Liver (tissue), 9 donors: ENCODE measurements around the gene SMARCC1. TPM values are rescaled to one million over a fixed set of nuclear protein-coding genes. Genes with fewer than 3 reads are reported as not detected.

ENCODE experiments used
- DNase-seq: peaks from one replicate; pipeline ENCODE4 v3.0.0-alpha.2; 2017; ENCODE audit warnings: low spot score
- H3K27ac ChIP-seq, 2 donors: one replicate each; pipeline ENCODE4 v1.7.0; 2013; ENCODE audit warnings: inconsistent platforms in 2 of 2, low read length in 2 of 2, control low read depth in 1 of 2, low read depth in 1 of 2, mild to moderate bottlenecking in 1 of 2
- H3K27me3 ChIP-seq, 4 donors: one replicate each; pipeline versions ENCODE4 v1.6.1 to v1.7.0; 2013; ENCODE audit warnings: low read length in 3 of 4, inconsistent platforms in 1 of 4, mild to moderate bottlenecking in 1 of 4, moderate library complexity in 1 of 4; ENCODE audit not compliant: control insufficient read depth in 4 of 4, insufficient read depth in 4 of 4
- H3K36me3 ChIP-seq, 4 donors: one replicate each; pipeline versions ENCODE4 v1.6.1 to v1.7.0; 2013; ENCODE audit warnings: low read length in 3 of 4, mild to moderate bottlenecking in 3 of 4, low read depth in 1 of 4, moderate library complexity in 1 of 4; ENCODE audit not compliant: control insufficient read depth in 4 of 4, insufficient read depth in 3 of 4
- H3K4me1 ChIP-seq, 4 donors: one replicate each; pipeline versions ENCODE4 v1.6.1 to v1.7.0; 2013; ENCODE audit warnings: low read length in 3 of 4, mild to moderate bottlenecking in 3 of 4, moderate library complexity in 1 of 4; ENCODE audit not compliant: control insufficient read depth in 4 of 4, insufficient read depth in 4 of 4
- H3K4me3 ChIP-seq, 3 donors: one replicate each; pipeline versions ENCODE4 v1.6.1 to v1.7.0; 2013; ENCODE audit warnings: low read length in 3 of 3, control low read depth in 1 of 3, low read depth in 1 of 3, mild to moderate bottlenecking in 1 of 3
- H3K9ac ChIP-seq, 2 donors: one replicate each; pipeline ENCODE4 v1.7.0; 2013; ENCODE audit warnings: low read length in 2 of 2, mild to moderate bottlenecking in 2 of 2, moderate library complexity in 2 of 2, control low read depth in 1 of 2, low read depth in 1 of 2
- H3K9me3 ChIP-seq, 4 donors: one replicate each; pipeline versions ENCODE4 v1.6.1 to v1.7.0; 2013; ENCODE audit warnings: low read length in 3 of 4; ENCODE audit not compliant: control insufficient read depth in 4 of 4
- EGR1 ChIP-seq, 2 donors: IDR thresholded peaks; 2 replicates each; pipeline ENCODE4 v1.6.1; 2016 to 2018; ENCODE audit warnings: antibody characterized with exemption in 2 of 2, low read depth in 2 of 2
- FOXA1 ChIP-seq: IDR thresholded peaks from 2 replicates; pipeline ENCODE4 v1.6.1; 2016; ENCODE audit warnings: antibody characterized with exemption
- FOXA2 ChIP-seq: IDR thresholded peaks from 2 replicates; pipeline ENCODE4 v1.6.1; 2016; ENCODE audit warnings: antibody characterized with exemption
- GABPA ChIP-seq, 2 donors: IDR thresholded peaks in 1 of 2; conservative IDR thresholded peaks in 1 of 2; 2 replicates each; pipeline ENCODE4 v1.6.1; 2016; ENCODE audit warnings: antibody characterized with exemption in 2 of 2, mild to moderate bottlenecking in 1 of 2, moderate library complexity in 1 of 2
- HNF4A ChIP-seq, 2 donors: conservative IDR thresholded peaks; 2 replicates each; pipeline ENCODE4 v1.6.1; 2016; ENCODE audit warnings: antibody characterized with exemption in 2 of 2, mild to moderate bottlenecking in 2 of 2
- HNF4G ChIP-seq: IDR thresholded peaks from 2 replicates; pipeline ENCODE4 v1.6.1; 2016; ENCODE audit warnings: antibody characterized with exemption
- JUND ChIP-seq, 2 donors: IDR thresholded peaks; 2 replicates each; pipeline ENCODE4 v1.6.1; 2016; ENCODE audit warnings: antibody characterized with exemption in 2 of 2
- NR2F2 ChIP-seq: IDR thresholded peaks from 2 replicates; pipeline ENCODE4 v1.6.1; 2016; ENCODE audit warnings: antibody characterized with exemption
- RAD21 ChIP-seq, 2 donors: IDR thresholded peaks; 2 replicates each; pipeline ENCODE4 v1.6.1; 2016; ENCODE audit warnings: antibody characterized with exemption in 2 of 2, mild to moderate bottlenecking in 2 of 2
- RXRA ChIP-seq, 2 donors: IDR thresholded peaks; 2 replicates each; pipeline ENCODE4 v1.6.1; 2017 to 2018; ENCODE audit warnings: antibody characterized with exemption in 2 of 2, mild to moderate bottlenecking in 1 of 2
- SP1 ChIP-seq: IDR thresholded peaks from 2 replicates; pipeline ENCODE4 v1.6.1; 2018; ENCODE audit warnings: antibody characterized with exemption, mild to moderate bottlenecking
- TAF1 ChIP-seq: conservative IDR thresholded peaks from 2 replicates; pipeline ENCODE4 v1.6.1; 2016; ENCODE audit warnings: antibody characterized with exemption, mild to moderate bottlenecking
- YY1 ChIP-seq: IDR thresholded peaks from 2 replicates; pipeline ENCODE4 v1.6.1; 2016; ENCODE audit warnings: antibody characterized with exemption, mild to moderate bottlenecking
- WGBS: extraction: QIAGEN DNeasy Blood & Tissue Kit; methylation state at CpG from one replicate; pipeline ENCODE4 v1.1.7; 2013; 5-methylcytosine and 5-hydroxymethylcytosine counted together
- polyA plus RNA-seq, 2 donors: library from polyadenylated mRNA; stranded (reverse) in 1 of 2; unstranded in 1 of 2; fragments of 200-250 nt in 1 of 2; fragments of >200 nt in 1 of 2; fragmentation: Nextera tagmentation in 1 of 2; extraction: Ambion mirVana in 1 of 2; gene quantifications; one replicate each; pipeline versions ENCODE4 v1.2.1 to v1.2.3, GENCODE V29; 2013 to 2015
- total RNA-seq, 2 donors: library from RNA; depleted of rRNA; stranded (reverse); fragments of >200 nt; gene quantifications; one replicate each; pipeline ENCODE4 v1.2.3, GENCODE V29; 2014
- TF ChIP-seq, protein P1 (sequence below): fragments of 150-350 bp; IDR thresholded peaks from 2 replicates; pipeline ENCODE4 v1.5.1; 2017; ENCODE audit warnings: improper control_type of control experiment, low read depth, low read length; ENCODE audit not compliant: missing input control
- TF ChIP-seq, protein P2 (sequence below): IDR thresholded peaks from 2 replicates; pipeline ENCODE4 v1.6.1; 2016; ENCODE audit warnings: antibody characterized with exemption
- TF ChIP-seq, protein P3 (sequence below): IDR thresholded peaks from 2 replicates; pipeline ENCODE4 v1.6.1; 2016; ENCODE audit warnings: antibody characterized with exemption, mild to moderate bottlenecking
- TF ChIP-seq, protein P4 (sequence below): IDR thresholded peaks from 2 replicates; pipeline ENCODE4 v1.6.1; 2016; ENCODE audit warnings: antibody characterized with exemption
- TF ChIP-seq, protein P5 (sequence below): IDR thresholded peaks from 2 replicates; pipeline ENCODE4 v1.6.1; 2016; ENCODE audit warnings: antibody characterized with exemption
- donor health status: healthy.
- donor health status: healthy.
- donor health status: healthy.
- donor health status: healthy.
- donor health status: healthy.

The SMARCC1 gene
- total and polyA plus RNA-seq, 4 donors: 6.6 to 19.8 (median 12.6) TPM

DNA sequence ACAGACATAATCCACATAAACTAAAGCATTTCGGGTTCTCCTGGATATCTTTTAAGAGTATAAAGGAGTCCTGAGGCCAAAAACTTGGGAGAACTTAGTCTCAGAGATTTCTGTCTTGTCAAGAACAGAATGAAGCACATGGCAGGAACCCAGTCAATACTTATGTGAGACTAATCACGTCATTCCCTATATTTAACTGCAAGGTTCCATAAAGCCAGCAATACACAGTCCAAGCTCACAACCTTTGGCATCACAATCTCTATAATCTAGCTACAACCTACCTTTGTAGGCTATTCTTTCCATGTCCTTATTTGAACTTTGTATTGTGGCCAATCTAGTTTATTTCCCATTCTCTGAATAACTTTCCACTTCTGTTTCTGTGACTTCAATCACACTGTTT is 134.1 kb downstream of the SMARCC1 start:
- no peak overlapping the region for H3K27ac ChIP-seq
- no peak overlapping the region for H3K9ac ChIP-seq
- H3K4me3 ChIP-seq: no peak overlapping the region
- no peaks in the 10 kb centered on the region for H3K27me3 ChIP-seq
- no peak for DNase-seq
- no peaks in the 10 kb centered on the region for H3K9me3 ChIP-seq
- 88% methylated on average over 2 of the region's 2 CpGs for WGBS
- peaks cover 0 to 10% (median 5%) of the 10 kb centered on the region in 4 donors for H3K36me3 ChIP-seq
- TF ChIP-seq EGR1 (IDR thresholded peaks at IDR 0.05; ENCODE audit: low read depth in 2 of 2): no peak
- TF ChIP-seq RAD21 (IDR thresholded peaks at IDR 0.05): no peak
- no peak for TF ChIP-seq FOXA2
- TF ChIP-seq, protein P1, sequence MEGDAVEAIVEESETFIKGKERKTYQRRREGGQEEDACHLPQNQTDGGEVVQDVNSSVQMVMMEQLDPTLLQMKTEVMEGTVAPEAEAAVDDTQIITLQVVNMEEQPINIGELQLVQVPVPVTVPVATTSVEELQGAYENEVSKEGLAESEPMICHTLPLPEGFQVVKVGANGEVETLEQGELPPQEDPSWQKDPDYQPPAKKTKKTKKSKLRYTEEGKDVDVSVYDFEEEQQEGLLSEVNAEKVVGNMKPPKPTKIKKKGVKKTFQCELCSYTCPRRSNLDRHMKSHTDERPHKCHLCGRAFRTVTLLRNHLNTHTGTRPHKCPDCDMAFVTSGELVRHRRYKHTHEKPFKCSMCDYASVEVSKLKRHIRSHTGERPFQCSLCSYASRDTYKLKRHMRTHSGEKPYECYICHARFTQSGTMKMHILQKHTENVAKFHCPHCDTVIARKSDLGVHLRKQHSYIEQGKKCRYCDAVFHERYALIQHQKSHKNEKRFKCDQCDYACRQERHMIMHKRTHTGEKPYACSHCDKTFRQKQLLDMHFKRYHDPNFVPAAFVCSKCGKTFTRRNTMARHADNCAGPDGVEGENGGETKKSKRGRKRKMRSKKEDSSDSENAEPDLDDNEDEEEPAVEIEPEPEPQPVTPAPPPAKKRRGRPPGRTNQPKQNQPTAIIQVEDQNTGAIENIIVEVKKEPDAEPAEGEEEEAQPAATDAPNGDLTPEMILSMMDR: no peak
- no peak for TF ChIP-seq YY1
- no peak for TF ChIP-seq GABPA (IDR thresholded peaks at IDR 0.05 in 1 of 2, conservative IDR thresholded peaks at IDR 0.05 in 1 of 2)
- TF ChIP-seq HNF4G: no peak
- TF ChIP-seq RXRA (IDR thresholded peaks at IDR 0.05): no peak
- TF ChIP-seq, protein P2, sequence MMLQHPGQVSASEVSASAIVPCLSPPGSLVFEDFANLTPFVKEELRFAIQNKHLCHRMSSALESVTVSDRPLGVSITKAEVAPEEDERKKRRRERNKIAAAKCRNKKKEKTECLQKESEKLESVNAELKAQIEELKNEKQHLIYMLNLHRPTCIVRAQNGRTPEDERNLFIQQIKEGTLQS: no peak
- TF ChIP-seq HNF4A (conservative IDR thresholded peaks at IDR 0.05): no peak
- peaks cover 0 to 3% (median under 1%) of the 10 kb centered on the region in 4 donors for H3K4me1 ChIP-seq

DNA sequence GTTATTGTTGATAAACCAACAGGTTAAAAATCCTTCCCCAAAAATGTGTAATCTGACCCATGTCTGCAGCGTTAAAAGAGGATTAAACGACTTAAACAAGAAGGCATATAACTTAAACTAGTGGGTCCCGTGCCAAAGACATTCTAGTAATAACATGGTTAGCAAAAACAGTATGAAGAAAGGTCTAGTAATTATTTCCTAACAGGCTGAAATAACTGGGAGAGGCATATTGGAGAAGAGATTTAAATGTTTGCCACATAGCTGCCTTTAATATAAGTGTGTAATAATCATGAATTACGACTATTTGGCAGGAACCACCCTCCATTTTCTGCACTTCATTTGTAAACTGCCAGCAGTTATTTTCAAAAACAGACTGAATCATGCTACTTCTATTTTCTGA is 135.3 kb downstream of the SMARCC1 start:
- peaks cover 0 to 14% (median 4%) of the 10 kb centered on the region in 4 donors for H3K36me3 ChIP-seq
- no peak for DNase-seq
- no peaks in the 10 kb centered on the region for H3K9me3 ChIP-seq
- H3K27ac ChIP-seq: no peak overlapping the region
- 93% methylated on average over 4 of the region's 4 CpGs for WGBS
- H3K27me3 ChIP-seq: no peaks in the 10 kb centered on the region
- peaks cover 0 to 3% (median under 1%) of the 10 kb centered on the region in 4 donors for H3K4me1 ChIP-seq
- TF ChIP-seq SP1 (no peak), EGR1 (IDR thresholded peaks at IDR 0.05; ENCODE audit: low read depth in 2 of 2) (no peak), TAF1 (no peak), NR2F2 (no peak), JUND (IDR thresholded peaks at IDR 0.05) (no peak), FOXA2 (no peak), RXRA (IDR thresholded peaks at IDR 0.05) (no peak), YY1 (no peak), FOXA1 (no peak), HNF4A (conservative IDR thresholded peaks at IDR 0.05) (no peak), GABPA (IDR thresholded peaks at IDR 0.05 in 1 of 2, conservative IDR thresholded peaks at IDR 0.05 in 1 of 2) (no peak), HNF4G (no peak)
- TF ChIP-seq, protein P1: no peak
- TF ChIP-seq, protein P2: no peak
- TF ChIP-seq, protein P3, sequence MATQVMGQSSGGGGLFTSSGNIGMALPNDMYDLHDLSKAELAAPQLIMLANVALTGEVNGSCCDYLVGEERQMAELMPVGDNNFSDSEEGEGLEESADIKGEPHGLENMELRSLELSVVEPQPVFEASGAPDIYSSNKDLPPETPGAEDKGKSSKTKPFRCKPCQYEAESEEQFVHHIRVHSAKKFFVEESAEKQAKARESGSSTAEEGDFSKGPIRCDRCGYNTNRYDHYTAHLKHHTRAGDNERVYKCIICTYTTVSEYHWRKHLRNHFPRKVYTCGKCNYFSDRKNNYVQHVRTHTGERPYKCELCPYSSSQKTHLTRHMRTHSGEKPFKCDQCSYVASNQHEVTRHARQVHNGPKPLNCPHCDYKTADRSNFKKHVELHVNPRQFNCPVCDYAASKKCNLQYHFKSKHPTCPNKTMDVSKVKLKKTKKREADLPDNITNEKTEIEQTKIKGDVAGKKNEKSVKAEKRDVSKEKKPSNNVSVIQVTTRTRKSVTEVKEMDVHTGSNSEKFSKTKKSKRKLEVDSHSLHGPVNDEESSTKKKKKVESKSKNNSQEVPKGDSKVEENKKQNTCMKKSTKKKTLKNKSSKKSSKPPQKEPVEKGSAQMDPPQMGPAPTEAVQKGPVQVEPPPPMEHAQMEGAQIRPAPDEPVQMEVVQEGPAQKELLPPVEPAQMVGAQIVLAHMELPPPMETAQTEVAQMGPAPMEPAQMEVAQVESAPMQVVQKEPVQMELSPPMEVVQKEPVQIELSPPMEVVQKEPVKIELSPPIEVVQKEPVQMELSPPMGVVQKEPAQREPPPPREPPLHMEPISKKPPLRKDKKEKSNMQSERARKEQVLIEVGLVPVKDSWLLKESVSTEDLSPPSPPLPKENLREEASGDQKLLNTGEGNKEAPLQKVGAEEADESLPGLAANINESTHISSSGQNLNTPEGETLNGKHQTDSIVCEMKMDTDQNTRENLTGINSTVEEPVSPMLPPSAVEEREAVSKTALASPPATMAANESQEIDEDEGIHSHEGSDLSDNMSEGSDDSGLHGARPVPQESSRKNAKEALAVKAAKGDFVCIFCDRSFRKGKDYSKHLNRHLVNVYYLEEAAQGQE: no peak
- TF ChIP-seq, protein P4, sequence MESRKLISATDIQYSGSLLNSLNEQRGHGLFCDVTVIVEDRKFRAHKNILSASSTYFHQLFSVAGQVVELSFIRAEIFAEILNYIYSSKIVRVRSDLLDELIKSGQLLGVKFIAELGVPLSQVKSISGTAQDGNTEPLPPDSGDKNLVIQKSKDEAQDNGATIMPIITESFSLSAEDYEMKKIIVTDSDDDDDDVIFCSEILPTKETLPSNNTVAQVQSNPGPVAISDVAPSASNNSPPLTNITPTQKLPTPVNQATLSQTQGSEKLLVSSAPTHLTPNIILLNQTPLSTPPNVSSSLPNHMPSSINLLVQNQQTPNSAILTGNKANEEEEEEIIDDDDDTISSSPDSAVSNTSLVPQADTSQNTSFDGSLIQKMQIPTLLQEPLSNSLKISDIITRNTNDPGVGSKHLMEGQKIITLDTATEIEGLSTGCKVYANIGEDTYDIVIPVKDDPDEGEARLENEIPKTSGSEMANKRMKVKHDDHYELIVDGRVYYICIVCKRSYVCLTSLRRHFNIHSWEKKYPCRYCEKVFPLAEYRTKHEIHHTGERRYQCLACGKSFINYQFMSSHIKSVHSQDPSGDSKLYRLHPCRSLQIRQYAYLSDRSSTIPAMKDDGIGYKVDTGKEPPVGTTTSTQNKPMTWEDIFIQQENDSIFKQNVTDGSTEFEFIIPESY: no peak
- TF ChIP-seq, protein P5, sequence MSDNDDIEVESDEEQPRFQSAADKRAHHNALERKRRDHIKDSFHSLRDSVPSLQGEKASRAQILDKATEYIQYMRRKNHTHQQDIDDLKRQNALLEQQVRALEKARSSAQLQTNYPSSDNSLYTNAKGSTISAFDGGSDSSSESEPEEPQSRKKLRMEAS: no peak
- H3K4me3 ChIP-seq: no peak overlapping the region
- H3K9ac ChIP-seq: no peak overlapping the region
